ENCODE measurements around the gene CMSS1.

Gene CMSS1

DNA sequence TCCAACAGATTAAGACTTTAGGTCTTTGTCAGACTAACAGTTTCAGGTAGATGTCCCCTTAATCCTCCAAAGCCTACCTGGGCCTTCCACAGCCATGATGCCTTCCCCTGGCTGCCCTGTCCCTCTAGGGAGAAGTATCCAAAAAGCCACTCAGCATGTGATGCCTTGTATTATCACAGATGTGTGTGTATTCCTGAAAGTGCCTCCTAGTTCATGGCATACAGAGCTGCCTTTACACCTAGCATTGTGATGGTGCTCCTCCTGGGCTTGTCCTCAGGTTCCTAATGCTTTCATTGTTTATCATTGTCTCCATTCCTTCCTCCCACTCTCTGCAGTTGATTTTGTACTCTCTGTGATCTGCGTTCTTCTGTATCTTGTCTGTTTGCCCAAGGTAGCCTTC lies 43.6 kb downstream of the CMSS1 start:
- DNase-seq (ENCODE audit: extremely low spot score): no peak
- CTCF ChIA-PET: interaction anchor here (2.3 to 3.6 kb wide), 3 partner anchors 10 to 393 kb away, joined by 6 to 17 read pairs (median 15); no protein-coding TSS in a partner anchor
- TF ChIP-seq, protein P1, sequence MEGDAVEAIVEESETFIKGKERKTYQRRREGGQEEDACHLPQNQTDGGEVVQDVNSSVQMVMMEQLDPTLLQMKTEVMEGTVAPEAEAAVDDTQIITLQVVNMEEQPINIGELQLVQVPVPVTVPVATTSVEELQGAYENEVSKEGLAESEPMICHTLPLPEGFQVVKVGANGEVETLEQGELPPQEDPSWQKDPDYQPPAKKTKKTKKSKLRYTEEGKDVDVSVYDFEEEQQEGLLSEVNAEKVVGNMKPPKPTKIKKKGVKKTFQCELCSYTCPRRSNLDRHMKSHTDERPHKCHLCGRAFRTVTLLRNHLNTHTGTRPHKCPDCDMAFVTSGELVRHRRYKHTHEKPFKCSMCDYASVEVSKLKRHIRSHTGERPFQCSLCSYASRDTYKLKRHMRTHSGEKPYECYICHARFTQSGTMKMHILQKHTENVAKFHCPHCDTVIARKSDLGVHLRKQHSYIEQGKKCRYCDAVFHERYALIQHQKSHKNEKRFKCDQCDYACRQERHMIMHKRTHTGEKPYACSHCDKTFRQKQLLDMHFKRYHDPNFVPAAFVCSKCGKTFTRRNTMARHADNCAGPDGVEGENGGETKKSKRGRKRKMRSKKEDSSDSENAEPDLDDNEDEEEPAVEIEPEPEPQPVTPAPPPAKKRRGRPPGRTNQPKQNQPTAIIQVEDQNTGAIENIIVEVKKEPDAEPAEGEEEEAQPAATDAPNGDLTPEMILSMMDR (IDR thresholded peaks at IDR 0.05; ENCODE audit: control extremely low read depth, extremely low read depth, low read depth, missing control alignments): no peak
- POLR2A ChIA-PET: no interaction called here

GRCh38 chr3:99862208-99862607 lies 44.5 kb downstream of the CMSS1 start:
- CTCF ChIA-PET: interaction anchor here (1.0 to 1.1 kb wide), 2 partner anchors 8 to 392 kb away, joined by 3 to 5 read pairs; no protein-coding TSS in a partner anchor
- TF ChIP-seq, protein P1 (IDR thresholded peaks at IDR 0.05; ENCODE audit: control extremely low read depth, extremely low read depth, low read depth, missing control alignments): no peak
- DNase-seq (ENCODE audit: extremely low spot score): no peak
- POLR2A ChIA-PET: no interaction called here

GRCh38 chr3:99863002-99863401 lies 45.3 kb downstream of the CMSS1 start:
- TF ChIP-seq, protein P1 (IDR thresholded peaks at IDR 0.05; ENCODE audit: control extremely low read depth, extremely low read depth, low read depth, missing control alignments): no peak
- ChIA-PET POLR2A (no interaction called here), CTCF (no interaction called here)
- no peak for DNase-seq (ENCODE audit: extremely low spot score)

DNA sequence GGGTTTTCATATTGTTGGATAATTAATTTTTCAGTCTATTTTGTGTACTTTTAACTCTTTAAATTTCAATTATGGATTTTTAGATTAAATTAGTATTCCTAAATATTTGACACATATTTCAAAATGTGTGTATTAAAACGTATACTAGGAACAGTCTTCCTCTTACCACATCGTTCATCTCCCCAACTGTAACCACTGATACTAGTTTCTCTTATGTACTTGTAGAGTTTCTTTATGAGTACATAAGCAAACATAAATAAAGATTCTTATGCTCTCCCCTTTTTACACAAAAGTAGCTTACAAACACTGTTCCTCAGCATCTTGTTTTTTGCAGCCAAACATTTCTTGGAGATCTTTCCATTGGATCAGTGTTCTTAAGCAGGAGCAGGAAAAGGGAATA lies 45.9 kb downstream of the CMSS1 start:
- CTCF ChIA-PET: interaction anchor here (0.7 to 1.1 kb wide), 3 partner anchors 13 to 20 kb away, joined by 3 to 4 read pairs (median 3); no protein-coding TSS in a partner anchor

GRCh38 chr3:99864289-99864688 lies 46.6 kb downstream of the CMSS1 start:
- ChIA-PET POLR2A (no interaction called here), CTCF (interaction anchor here (0.7 to 1.1 kb wide), 3 partner anchors 13 to 20 kb away, joined by 3 to 4 read pairs (median 3); no protein-coding TSS in a partner anchor)
- TF ChIP-seq, protein P1 (IDR thresholded peaks at IDR 0.05; ENCODE audit: control extremely low read depth, extremely low read depth, low read depth, missing control alignments): no peak
- DNase-seq (ENCODE audit: extremely low spot score): no peak

More for the DNA sequence above, 45.9 kb downstream of the CMSS1 start:
- POLR2A ChIA-PET: no interaction called here
- DNase-seq (ENCODE audit: extremely low spot score): no peak
- TF ChIP-seq, protein P1 (IDR thresholded peaks at IDR 0.05; ENCODE audit: control extremely low read depth, extremely low read depth, low read depth, missing control alignments): no peak

DNA sequence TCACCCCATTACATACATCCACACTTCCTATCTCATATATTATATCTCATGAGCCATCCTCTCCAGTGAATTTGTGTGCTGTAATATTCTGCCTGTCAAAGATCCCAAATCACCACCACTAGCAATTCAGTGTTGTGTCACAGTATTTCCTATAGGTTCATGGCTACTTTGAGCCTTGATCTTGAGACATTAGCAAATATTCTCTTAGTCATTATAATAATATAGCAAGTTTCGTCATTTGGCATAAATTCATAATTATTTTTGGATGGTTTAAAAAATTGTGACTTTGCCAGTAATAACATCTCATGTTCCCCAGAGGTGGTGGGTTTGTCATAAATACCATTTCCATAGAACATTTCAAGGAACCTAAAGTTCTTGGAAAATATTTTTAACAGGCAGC lies 47.7 kb downstream of the CMSS1 start:
- DNase-seq (ENCODE audit: extremely low spot score): no peak
- CTCF ChIA-PET: no interaction called here
- POLR2A ChIA-PET: no interaction called here
- TF ChIP-seq, protein P1 (IDR thresholded peaks at IDR 0.05; ENCODE audit: control extremely low read depth, extremely low read depth, low read depth, missing control alignments): no peak
